NCI-H2107 treated with DMSO at 0.1 percent for 48 hours (cell line): ENCODE data around the gene SACS.

Experiments used
- DNase-seq: peaks from one replicate; lab custom pipeline; 2025; ENCODE audit not compliant: unreplicated experiment; lab: John Stamatoyannopoulos, UW

The SACS gene, protein sequence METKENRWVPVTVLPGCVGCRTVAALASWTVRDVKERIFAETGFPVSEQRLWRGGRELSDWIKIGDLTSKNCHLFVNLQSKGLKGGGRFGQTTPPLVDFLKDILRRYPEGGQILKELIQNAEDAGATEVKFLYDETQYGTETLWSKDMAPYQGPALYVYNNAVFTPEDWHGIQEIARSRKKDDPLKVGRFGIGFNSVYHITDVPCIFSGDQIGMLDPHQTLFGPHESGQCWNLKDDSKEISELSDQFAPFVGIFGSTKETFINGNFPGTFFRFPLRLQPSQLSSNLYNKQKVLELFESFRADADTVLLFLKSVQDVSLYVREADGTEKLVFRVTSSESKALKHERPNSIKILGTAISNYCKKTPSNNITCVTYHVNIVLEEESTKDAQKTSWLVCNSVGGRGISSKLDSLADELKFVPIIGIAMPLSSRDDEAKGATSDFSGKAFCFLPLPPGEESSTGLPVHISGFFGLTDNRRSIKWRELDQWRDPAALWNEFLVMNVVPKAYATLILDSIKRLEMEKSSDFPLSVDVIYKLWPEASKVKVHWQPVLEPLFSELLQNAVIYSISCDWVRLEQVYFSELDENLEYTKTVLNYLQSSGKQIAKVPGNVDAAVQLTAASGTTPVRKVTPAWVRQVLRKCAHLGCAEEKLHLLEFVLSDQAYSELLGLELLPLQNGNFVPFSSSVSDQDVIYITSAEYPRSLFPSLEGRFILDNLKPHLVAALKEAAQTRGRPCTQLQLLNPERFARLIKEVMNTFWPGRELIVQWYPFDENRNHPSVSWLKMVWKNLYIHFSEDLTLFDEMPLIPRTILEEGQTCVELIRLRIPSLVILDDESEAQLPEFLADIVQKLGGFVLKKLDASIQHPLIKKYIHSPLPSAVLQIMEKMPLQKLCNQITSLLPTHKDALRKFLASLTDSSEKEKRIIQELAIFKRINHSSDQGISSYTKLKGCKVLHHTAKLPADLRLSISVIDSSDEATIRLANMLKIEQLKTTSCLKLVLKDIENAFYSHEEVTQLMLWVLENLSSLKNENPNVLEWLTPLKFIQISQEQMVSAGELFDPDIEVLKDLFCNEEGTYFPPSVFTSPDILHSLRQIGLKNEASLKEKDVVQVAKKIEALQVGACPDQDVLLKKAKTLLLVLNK (N-terminal part only)

DNA sequence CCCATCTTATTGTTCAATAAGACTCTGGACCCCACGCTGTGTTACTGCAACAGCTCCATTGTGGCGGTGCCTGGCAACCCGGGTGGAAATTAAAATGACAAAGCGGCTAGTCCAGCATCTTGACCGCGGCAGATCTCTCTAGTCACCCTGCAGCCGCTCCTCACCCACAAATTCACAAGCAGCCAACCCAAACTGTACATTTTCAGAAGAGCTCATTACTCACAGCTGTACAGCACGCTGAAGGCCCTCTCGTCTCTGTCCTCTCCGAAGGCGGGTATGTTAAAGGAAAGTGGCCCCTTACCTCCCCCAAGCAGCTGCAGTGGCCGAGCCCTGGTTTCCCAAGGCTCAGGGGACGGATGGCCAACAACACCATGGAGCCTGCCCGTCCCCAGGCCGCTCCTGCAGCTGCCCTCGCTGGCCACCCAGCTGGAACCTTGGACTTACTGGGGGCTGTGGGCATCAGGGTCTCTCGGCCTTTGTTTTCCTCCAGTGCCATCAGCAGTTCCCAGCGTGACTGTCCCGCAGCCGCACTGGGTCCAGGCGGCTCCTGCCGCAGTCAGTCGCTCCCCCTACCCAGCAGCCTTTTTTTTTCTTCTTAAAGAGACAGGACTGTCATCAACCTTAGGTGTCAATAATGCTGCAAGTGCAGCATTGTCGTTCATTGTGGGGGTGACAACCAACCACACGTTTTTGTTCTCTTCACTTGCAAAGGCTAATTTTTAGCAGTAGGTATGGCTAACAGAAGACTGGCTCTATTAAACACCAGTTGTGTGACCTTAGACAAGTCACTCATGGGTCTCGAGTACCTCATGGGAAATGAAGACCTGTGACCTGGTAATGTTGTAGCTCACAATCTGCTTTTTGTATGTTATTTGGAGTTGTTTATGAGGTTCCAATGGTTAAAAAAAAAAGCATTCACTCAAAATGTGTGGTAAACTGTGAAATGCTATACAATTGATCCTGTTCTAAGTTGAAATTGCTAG, at the start of gene SACS:
Gene SACS, minus strand, starts transcription at position 532 of the 983 bp plus-strand sequence. CDS start 22,463 bp downstream, outside the sequence.
- peak; percentile 34 for DNase-seq

DNA sequence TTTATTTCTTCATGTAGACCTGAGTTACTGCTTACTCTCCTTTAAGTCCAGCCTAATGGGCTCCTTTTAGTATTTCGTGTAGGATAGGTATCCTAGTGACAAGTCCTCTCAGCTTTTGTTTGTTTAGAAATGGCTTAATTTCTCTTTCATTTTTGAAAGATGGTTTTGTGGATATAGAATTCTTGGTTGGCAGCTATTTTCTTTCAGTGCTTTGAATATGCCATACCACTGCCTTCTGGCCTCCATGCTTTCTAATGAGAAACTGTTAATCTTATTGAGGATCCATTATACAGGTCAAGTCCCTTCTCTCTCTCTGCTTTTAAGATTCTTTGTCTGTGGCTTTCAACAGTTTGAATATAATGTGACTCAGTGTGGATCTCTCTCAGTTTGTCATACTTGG, 46.8 kb upstream of the SACS start:
- no peak for DNase-seq

DNA sequence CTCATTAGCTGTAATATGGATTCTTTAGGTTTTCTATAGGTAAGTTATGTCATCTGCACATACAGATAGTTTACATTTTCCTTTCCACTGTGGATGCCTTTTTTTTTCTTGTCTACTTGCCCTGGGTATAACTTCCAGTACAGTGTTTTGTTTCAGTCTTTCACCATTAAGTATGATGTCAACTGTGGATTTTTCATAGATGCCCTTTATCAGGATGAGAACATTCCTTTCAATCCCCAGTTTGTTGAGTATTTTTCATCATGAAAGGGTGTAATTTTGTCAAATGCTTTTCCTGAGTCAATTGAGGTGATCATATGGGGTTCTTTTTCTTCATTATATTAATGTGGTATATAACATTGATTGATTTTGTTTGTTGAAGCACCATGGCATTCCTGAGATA, 43.6 kb upstream of the SACS start:
- no peak for DNase-seq

DNA sequence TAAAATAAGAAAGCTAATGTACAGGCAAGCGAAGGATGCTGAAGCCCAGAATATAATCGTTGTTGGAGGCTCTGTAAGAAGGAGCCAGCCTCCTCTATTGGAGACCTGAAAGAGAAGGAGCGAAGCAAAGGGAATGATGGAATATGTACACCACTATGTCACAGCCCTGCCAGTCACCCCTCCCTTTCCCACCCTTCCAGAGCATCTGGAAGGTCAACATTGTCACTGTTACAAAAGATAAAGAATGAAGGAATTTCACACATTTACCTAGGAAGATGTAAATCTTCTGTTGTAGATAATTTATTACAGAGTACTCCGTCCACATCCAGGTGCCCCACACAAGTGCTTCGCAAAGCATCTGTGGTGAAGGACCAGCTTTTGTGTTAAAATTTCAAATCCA, 39.7 kb upstream of the SACS start:
- no peak for DNase-seq

DNA sequence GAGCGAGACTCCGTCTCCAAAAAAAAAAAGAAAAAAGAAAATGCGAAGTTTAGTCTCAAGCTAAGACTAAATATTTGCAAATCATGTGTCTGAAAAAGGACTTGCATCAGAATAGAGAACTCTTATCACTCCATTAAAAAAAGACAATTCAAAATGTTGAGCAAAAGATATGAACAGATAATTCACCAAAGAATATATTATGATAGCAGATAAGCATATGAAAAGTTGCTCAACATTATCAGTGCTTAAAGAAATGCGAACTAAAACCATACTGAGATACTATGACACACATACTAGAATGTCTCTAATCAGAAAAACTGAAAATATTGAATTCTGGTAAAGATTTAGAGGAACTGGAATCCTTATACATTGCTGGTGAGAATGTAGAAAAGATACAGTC, 38.7 kb upstream of the SACS start:
- DNase-seq, result no peak

DNA sequence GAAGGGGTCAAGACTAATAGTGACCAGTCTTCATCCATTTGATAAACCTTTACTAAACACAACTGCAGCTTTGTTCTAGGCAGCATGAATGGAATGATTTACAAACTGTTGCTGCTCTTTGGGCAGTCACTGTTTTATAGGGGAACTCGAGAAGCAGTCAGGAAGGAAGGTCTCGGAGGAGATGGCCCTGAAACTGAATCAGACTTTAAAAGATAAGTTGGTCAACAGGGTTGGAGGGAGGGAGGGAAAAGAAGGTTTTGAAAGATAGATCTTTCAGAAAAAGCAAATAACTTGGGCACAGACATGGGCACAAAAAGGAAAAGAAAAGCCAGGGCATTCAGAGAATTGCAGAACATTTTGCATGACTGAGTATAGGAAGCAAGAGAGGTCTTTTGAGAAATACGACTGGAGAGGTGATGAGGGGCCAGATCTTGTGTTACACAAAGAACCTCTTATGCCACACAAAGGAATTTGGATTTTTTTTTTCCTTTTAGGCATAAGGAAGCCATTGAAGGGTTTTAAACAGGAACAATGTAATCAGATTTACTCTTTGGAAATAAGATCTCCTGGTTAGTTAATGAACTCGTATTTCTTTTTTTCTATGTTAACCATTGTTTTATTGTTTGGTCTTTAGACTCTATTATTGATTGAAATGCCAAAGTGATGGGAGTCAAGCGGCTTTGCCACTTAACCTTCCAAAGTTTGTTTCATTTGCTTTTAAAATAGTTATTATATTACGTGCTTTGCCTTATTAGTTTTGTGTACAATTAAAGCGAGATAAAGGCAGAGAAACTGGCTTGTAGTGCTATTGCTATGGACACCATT, 37.5 kb upstream of the SACS start:
- DNase-seq, result no peak

DNA sequence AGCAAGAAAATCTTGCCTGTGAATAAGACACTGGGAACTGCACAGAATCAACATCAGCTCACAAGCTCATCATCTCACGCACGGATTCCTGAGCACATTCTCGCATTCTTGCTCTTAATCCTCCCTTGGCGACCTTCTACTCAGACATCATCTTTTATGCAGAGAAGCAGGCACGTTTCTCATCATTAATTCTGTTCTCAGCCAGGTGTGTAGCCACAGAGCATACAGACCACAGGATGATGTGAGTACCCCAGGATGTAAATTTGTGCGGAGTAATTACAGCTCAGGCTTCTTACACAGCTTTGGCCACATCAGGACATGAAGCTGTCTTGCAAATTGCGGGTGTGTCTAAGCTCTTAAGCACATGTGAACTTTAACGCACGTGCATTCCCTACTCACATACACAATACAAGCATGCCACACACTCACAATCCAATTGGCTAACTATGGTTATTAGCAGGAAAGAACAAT, 36.5 kb upstream of the SACS start:
- no peak for DNase-seq

DNA sequence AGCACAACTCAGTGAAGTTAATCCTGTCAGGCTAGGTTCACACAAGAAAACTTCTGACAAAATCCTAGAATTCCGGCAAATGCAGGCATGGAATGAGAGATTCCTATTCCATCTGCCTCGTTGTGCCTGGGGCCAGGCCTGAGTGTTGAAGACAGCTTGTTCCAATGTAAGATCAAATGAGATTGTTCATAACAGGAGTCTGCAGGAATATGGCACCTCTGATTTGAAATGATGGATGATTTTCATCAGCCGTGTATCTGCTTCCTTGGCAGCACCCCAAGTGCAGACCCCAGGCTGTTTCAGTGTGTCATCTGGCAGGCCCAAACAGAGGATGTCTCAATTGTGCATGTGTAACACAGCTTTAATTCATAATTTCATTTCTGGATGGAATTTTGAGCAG, 35.3 kb upstream of the SACS start:
- DNase-seq, result no peak

DNA sequence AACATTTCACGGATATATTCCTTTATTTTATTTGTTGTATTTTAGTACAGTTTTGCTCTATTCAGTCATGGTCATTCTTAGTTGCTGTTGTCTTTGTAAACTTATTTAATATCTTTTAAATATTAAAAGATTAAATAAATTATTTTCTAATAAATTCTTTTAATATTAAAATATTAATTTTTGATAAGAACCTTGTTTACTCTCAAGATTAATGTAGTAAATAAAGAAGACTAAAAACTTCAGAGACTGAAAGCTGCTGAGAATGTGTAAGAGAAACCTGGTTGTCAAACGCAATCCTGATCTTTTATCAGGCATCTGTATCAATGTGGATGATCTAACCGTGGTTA, 34.4 kb upstream of the SACS start:
- DNase-seq, result no peak

DNA sequence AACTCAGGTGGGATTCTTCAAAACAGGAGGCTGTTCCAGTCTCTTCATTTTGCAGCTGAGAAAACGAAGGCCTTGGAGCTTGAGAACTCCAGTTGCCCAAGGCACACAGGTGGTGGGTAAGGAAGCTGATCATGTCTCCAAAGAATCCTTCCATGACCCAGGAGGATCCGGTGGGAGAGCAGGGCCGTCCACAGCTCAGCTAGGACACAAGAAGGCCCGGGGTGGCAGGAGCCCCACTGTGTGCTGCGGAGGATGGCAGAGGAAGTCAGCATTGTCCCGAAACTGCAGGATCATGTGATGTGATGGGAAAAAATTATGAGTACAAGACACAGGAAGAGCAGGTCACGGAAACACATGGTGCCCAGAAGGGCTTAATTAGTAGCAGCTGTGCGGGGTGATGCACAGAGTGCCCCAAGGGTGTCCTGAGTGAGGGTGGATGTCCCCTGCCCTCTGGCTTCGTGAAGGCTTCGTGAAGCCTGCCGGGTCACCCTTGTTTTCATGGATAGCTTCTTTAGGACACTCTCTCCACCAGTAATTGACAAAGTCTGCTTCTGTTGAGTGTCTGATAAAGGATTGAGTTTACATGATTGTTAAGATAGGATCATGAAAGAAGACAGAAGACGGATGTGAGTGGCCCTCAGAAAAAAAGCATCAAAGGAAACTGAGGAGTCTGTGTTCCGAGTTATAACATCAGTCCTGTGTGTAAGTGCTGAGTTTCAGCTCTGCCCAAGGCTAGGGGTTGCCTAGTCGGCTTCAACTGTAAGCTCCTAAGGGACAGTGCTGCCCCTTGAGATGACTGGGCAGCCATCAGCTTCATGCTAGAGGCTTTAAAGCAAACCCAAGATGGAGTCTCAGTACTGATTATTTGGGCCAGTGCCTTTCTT, 33.8 kb upstream of the SACS start:
- no peak for DNase-seq

DNA sequence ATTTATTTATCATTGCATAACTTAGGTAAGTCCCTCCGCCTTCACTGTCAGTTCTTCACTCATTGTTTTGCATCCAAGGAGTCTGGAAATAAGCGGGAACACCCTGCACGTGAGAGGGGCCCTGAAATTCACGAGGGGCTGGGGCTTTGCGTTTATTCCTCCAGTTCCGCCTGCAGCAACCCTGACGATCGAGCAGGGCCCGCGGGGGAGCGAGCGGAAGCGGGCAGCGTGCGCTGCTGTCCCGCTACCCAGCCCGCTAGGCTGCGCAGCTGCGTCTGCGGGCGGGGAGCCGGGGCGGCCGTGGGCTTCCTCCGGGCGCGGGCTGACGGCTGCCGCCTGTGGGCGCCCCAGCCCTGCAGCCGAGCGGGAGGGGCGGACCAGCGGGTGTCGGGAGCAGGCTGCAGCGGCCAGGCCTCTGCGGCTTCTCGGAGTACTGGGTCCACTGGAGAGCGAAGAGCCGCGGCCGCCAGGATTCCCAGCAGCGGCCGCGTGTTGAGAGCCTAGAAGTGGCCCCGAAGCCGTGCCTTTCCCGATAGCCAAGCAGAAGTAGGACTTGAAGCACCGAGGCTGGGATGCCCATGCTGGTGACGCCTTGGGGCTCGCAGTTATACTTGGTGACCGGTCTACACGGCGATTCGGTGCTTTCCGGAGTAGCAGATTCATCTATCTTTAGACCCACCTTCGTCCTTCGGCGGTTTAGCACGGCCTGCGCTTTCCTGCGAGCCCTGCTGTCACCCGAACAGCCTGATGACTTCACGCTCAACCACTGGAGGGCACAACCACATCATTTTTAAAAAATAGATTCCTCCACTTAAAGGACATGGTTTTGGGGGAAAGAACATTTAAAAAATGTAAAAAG, 32.9 kb upstream of the SACS start:
- peak; percentile 28 for DNase-seq

DNA sequence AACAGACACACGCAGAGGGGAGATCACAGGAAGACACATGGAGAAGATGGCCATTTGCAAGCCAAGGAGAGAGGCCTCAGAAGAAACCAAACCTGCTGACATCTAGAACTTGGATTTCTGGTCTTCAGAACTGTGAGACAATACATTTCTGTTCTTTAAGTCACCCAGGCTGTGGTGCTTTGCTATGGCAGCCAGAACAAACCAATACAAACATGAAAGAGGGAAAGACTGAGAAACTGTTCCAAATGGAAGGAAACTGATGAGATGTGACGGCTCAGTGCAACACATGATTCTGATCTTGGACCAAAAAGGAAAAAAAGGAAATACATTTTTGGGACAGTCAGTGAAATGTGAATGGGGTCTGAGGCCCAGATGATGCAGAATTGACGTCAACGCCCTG, 30.2 kb upstream of the SACS start:
- DNase-seq, result no peak

DNA sequence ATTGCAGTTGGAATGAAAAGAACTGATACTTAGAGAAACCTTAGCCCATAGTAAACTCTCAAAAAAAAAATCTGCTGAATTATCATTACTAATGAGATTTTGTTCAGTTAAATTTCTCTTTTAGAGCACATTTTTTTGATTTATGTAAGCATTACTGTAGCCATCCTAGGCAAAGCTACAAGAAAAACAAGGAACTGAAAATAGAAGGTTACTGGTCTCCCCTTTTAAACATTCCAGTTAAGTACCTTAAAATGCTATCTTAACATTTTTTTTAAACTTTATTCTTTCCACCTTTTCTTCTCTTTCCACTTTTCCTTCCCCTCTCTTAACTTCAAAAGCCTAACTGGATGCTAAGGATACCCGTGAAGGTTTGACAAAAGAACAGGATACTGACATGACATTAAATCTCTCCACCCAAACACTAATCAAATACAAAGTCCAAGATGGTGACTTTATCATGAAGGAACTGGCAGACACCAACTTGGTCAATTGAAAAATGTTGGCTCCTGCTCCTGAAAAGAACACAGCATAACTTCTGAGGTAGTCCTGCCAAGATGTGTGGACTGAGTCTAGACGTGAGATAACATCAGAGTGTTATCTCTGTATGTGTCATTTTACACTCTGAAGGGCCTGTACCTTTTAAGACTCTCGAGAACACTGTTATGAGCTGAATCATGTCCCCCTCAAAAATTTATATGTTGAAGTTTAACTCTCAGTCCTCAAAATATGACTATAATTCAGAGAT, 29.5 kb upstream of the SACS start:
- no peak for DNase-seq

DNA sequence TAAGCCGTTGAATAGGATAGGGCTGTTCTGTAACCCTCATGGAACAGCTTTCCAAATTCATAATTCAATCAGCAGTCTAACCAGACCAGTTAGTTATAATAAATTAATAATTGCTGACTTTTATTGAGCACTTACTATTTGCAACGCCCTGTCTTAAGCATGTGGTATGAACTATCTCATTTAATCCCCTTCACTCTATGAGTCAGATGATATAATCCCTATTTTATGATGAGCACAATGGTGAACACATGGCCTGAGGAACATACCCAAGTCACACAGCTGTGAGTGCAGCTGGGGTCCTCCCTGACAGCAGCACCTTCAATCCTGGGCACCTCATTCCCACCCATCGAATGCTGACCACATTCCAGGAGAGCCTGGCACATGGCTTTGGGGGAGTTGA, 28.0 kb upstream of the SACS start:
- DNase-seq, result no peak

DNA sequence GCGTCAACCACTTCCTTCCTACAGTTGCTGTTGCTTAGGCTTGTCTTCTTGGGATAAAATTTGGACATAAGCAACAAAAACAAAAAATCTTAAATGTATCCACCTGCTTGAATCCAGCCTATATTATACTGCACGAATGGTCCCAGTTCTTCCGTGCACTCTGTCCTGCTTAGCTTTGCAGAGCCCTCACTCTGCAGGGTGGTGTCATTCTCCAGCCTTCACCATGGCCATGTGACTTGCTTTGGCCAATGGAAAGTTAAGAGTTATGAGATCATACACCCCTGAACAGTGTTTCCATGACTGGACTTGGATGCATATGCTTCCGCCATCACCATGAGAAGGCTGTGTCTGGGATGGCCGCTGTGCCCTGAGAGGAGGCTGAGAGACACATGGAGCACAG, 27.4 kb upstream of the SACS start:
- no peak for DNase-seq

DNA sequence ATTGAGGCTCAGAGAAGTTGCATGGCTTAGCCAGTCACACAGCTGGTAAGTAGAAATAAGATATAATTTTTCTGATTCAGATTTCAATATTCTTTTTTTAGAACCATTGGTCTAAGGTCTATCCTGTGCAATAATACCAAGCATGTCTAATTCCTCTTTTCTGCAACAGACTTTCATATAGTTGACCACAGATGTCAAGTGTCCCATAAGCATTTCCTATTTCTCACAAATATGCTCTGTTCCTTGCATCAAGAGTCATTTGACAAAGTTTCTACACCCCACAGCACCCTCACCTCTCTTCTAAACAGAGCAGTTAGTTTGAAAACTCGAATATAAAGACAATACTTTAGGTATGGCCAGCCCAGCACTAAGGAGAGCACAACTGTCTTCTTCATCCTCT, 26.8 kb upstream of the SACS start:
- no peak for DNase-seq

DNA sequence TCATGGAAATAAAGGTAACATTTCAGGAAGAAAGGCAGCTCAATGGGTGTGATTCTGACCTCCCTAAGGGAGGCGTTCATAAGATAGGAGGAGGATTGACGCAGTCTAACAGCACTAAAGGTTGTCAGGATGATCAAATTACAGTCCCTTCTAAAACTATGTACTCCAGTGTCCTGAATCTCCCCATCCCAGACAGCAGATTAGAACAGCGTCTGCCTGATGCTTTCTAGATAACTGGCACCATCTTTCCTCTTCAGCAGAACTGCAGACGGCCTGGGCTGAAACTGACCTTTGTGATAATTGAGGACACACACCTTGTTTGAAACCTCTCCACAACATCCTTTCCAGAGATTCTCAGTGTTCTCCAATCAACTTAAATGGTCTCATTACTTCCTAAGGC, 25.5 kb upstream of the SACS start:
- DNase-seq, result no peak
